HG03460 (cell line): ENCODE measurements around the gene SCLY.

Experiments used
- ATAC-seq: cut with Tn5 transposase; IDR thresholded peaks from one replicate; pipeline ENCODE4 v1.9.1; 2021; ENCODE audit not compliant: unreplicated experiment

Gene SCLY

GRCh38 chr2:238096311-238097011 is 35.7 kb downstream of the SCLY start:
- no peak for ATAC-seq

- ATAC-seq, result no peak
Observed at GRCh38 chr2:238097201-238097987, 36.6 kb downstream of the SCLY start.

- no peak for ATAC-seq
Observed at GRCh38 chr2:238097988-238098871, 37.4 kb downstream of the SCLY start.

GRCh38 chr2:238098901-238099713 is 38.3 kb downstream of the SCLY start:
- ATAC-seq, result no peak

GRCh38 chr2:238099714-238100048 is 38.9 kb downstream of the SCLY start:
- ATAC-seq, result no peak

- ATAC-seq, result no peak
Observed at GRCh38 chr2:238100049-238100820, 39.4 kb downstream of the SCLY start, which contains the start of gene ESPNL. Gene ESPNL (plus strand): TSS chr2:238100340. CDS start chr2:238100420, 80 bp downstream.

- ATAC-seq, result no peak
Observed at GRCh38 chr2:238100821-238101771, 40.3 kb downstream of the SCLY start.

GRCh38 chr2:238101891-238102841 is 41.4 kb downstream of the SCLY start:
- ATAC-seq, result no peak

GRCh38 chr2:238102865-238103264 is 42.1 kb downstream of the SCLY start:
- ATAC-seq, result no peak

- no peak for ATAC-seq
Observed at GRCh38 chr2:238103465-238104225, 42.8 kb downstream of the SCLY start.

- ATAC-seq, result no peak
Observed at GRCh38 chr2:238104226-238104690, 43.5 kb downstream of the SCLY start.

GRCh38 chr2:238104691-238105371 is 44.0 kb downstream of the SCLY start:
- no peak for ATAC-seq

GRCh38 chr2:238105506-238106338 is 44.9 kb downstream of the SCLY start:
- no peak for ATAC-seq

GRCh38 chr2:238106339-238106697 is 45.5 kb downstream of the SCLY start:
- no peak for ATAC-seq
